ENCODE measurements around the gene TCF19. TPM values are rescaled to one million over a fixed set of nuclear protein-coding genes. Genes with fewer than 3 reads are reported as not detected.

Gene TCF19
- total and polyA plus RNA-seq, 2 donors (not counting 3 experiments of a cell fraction or from before 2014, with no cell fraction given): 13.9 to 31.7 TPM

DNA sequence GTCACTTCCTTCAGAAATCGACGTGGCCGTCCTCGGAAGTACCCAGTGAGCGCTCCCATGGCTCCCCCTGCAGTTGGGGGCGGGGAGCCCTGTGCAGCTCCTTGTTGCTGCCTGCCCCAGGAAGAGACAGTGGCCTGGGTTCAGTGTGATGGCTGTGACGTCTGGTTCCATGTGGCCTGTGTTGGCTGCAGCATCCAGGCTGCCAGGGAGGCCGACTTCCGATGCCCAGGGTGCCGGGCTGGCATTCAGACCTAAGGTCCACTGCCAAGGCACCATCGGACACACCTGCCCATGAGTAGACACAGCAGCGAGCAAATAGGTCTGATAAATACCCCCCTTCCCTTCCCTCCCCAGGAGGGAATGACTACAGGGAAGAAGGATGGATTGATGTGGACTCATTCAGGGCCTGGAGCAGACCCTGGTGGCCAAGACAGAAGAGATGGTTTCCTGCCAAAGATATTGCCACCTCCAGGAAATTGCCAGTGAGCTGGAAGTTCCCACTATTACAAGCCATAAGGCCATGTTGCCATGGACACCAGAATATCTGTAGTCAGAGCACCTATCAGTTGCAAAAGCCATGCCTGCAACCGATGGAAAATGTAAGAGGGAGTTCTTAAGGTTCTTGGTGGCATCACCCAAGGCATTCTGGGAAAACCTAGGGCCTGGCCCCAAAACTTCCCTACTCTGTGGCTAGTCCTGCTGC lies 4.2 kb downstream of the TCF19 start:
- H3K9me3 ChIP-seq (replicated peaks; ENCODE audit: control insufficient read depth, insufficient read depth, low read length): no peaks in the 10 kb centered on the region
- H3K27me3 ChIP-seq (ENCODE audit: control insufficient read depth in 2 of 2, insufficient read depth in 2 of 2, low read length in 2 of 2): no peaks in the 10 kb centered on the region
- no peak for FAIRE-seq
- no peaks in the 10 kb centered on the region for H3K36me3 ChIP-seq (ENCODE audit: control insufficient read depth in 2 of 2, extremely low read depth in 1 of 2, insufficient read depth in 2 of 2, low read length in 2 of 2)
- no peak overlapping the region for H2AFZ ChIP-seq (ENCODE audit: low read depth, low read length)
- H3K9me1 ChIP-seq (replicated peaks; ENCODE audit: control insufficient read depth, extremely low read depth, insufficient read depth, low read length): no peaks in the 10 kb centered on the region
- H3K27ac ChIP-seq (ENCODE audit: insufficient read depth, low read depth, low read length): no peak overlapping the region
- POLR2A ChIA-PET: no interaction called here
- CTCF ChIA-PET: no interaction called here
- H3K4me2 ChIP-seq (ENCODE audit: insufficient read depth, low read length): no peak overlapping the region
- no peak overlapping the region for H3K9ac ChIP-seq (replicated peaks; ENCODE audit: extremely low read depth, insufficient read depth, low read length)
- DNase-seq (ENCODE audit: low read depth, low spot score): no peak
- H4K20me1 ChIP-seq (replicated peaks; ENCODE audit: control insufficient read depth, extremely low read depth, insufficient read depth, low read length): no peaks in the 10 kb centered on the region
- H3K4me3 ChIP-seq (replicated peaks in 1 of 3; ENCODE audit: insufficient read depth in 1 of 3, low read depth in 1 of 3, low read length in 3 of 3): no peak overlapping the region
- TF ChIP-seq EZH2 (IDR thresholded peaks at IDR 0.05; ENCODE audit: borderline replicate concordance, low read depth, low read length, severe bottlenecking): no peak
- no peak for TF ChIP-seq FOS (IDR thresholded peaks at IDR 0.05; ENCODE audit: borderline replicate concordance, insufficient read depth, low read length)
- TF ChIP-seq MAX (IDR thresholded peaks at IDR 0.05; ENCODE audit: insufficient read depth, insufficient read length): no peak
- no peak for TF ChIP-seq CTCF (IDR thresholded peaks at IDR 0.05; ENCODE audit: extremely low read depth in 1 of 2, insufficient read depth in 1 of 2, low read depth in 1 of 2, low read length in 2 of 2)
- TF ChIP-seq GATA2 (IDR thresholded peaks at IDR 0.05; ENCODE audit: insufficient read depth, insufficient read length, low read depth, low read length): no peak
- TF ChIP-seq JUN (IDR thresholded peaks at IDR 0.05; ENCODE audit: borderline replicate concordance, insufficient read depth, insufficient read length, low read depth): no peak
- TF ChIP-seq MYC (IDR thresholded peaks at IDR 0.05; ENCODE audit: low read depth, low read length): no peak
- TF ChIP-seq POLR2AphosphoS5 (IDR thresholded peaks at IDR 0.05; ENCODE audit: insufficient read depth, low read depth, low read length): no peak
- TF ChIP-seq POLR2A (IDR thresholded peaks at IDR 0.05; ENCODE audit: low read depth, low read length): no peak
- intact Hi-C loops (cut with micrococcal nuclease): no loop called here
- BruUV-seq (replicated peaks): no TSS peak
- dilution Hi-C loops (cut with MboI; ENCODE audit: extremely low pct_ligation_motif_present, low sequenced_read_pairs): no loop called here
- H3K4me1 ChIP-seq (ENCODE audit: control insufficient read depth, extremely low read depth, insufficient read depth, low read length): peaks cover 12% of the 10 kb centered on the region
- peaks cover 15% of the 10 kb centered on the region for H3K79me2 ChIP-seq (ENCODE audit: control insufficient read depth, insufficient read depth, low read length)

Data from endothelial cell of umbilical vein (primary cell).